HG03432 (cell line): ENCODE data around the gene IL1RAPL1.

Source experiments
- ATAC-seq: cut with Tn5 transposase; IDR thresholded peaks from one replicate; pipeline ENCODE4 v1.9.1; 2021; ENCODE audit warnings: mild to moderate bottlenecking, moderate library complexity; ENCODE audit not compliant: unreplicated experiment

The IL1RAPL1 gene

GRCh38 chrX:28586981-28587551 lies at the start of gene IL1RAPL1:
Gene IL1RAPL1, plus strand, starts transcription at chrX:28587446.
- no peak for ATAC-seq

GRCh38 chrX:28542791-28543190 lies 44.5 kb upstream of the IL1RAPL1 start:
- ATAC-seq = no peak

- ATAC-seq = no peak
Observed at GRCh38 chrX:28549838-28550237, 37.4 kb upstream of the IL1RAPL1 start.

GRCh38 chrX:28550331-28550872 lies 36.8 kb upstream of the IL1RAPL1 start:
- no peak for ATAC-seq

- ATAC-seq = no peak
Observed at GRCh38 chrX:28552322-28552721, 34.9 kb upstream of the IL1RAPL1 start.

GRCh38 chrX:28552882-28553829 lies 34.1 kb upstream of the IL1RAPL1 start:
- no peak for ATAC-seq

GRCh38 chrX:28576117-28576516 lies 11.1 kb upstream of the IL1RAPL1 start:
- no peak for ATAC-seq

- no peak for ATAC-seq
Observed at GRCh38 chrX:28581522-28581921, 5.7 kb upstream of the IL1RAPL1 start.

GRCh38 chrX:28582511-28582910 lies 4.7 kb upstream of the IL1RAPL1 start:
- no peak for ATAC-seq

GRCh38 chrX:28584025-28584424 lies 3.2 kb upstream of the IL1RAPL1 start:
- no peak for ATAC-seq

GRCh38 chrX:28585767-28586166 lies 1.5 kb upstream of the IL1RAPL1 start:
- ATAC-seq = no peak

- ATAC-seq = no peak
Observed at GRCh38 chrX:28586286-28586685, 960 bp upstream of the IL1RAPL1 start.

GRCh38 chrX:28589046-28589445 lies 1.8 kb downstream of the IL1RAPL1 start:
- ATAC-seq = no peak

GRCh38 chrX:28590396-28590795 lies 3.1 kb downstream of the IL1RAPL1 start:
- ATAC-seq = no peak

- ATAC-seq = no peak
Observed at GRCh38 chrX:28591542-28591941, 4.3 kb downstream of the IL1RAPL1 start.

GRCh38 chrX:28595346-28595745 lies 8.1 kb downstream of the IL1RAPL1 start:
- ATAC-seq = no peak

GRCh38 chrX:28599957-28600356 lies 12.7 kb downstream of the IL1RAPL1 start:
- no peak for ATAC-seq

- no peak for ATAC-seq
Observed at GRCh38 chrX:28609003-28609402, 21.8 kb downstream of the IL1RAPL1 start.

- ATAC-seq = no peak
Observed at GRCh38 chrX:28609917-28610613, 22.8 kb downstream of the IL1RAPL1 start.

- ATAC-seq = no peak
Observed at GRCh38 chrX:28610746-28611145, 23.5 kb downstream of the IL1RAPL1 start.

- ATAC-seq = no peak
Observed at GRCh38 chrX:28613558-28613957, 26.3 kb downstream of the IL1RAPL1 start.
